ENCODE data around the gene ASB2. TPM values are rescaled to one million over a fixed set of nuclear protein-coding genes. Genes with fewer than 3 reads are reported as not detected.

The ASB2 gene
- total RNA-seq, 1 donor from 2014 or later: 1.2 TPM

DNA sequence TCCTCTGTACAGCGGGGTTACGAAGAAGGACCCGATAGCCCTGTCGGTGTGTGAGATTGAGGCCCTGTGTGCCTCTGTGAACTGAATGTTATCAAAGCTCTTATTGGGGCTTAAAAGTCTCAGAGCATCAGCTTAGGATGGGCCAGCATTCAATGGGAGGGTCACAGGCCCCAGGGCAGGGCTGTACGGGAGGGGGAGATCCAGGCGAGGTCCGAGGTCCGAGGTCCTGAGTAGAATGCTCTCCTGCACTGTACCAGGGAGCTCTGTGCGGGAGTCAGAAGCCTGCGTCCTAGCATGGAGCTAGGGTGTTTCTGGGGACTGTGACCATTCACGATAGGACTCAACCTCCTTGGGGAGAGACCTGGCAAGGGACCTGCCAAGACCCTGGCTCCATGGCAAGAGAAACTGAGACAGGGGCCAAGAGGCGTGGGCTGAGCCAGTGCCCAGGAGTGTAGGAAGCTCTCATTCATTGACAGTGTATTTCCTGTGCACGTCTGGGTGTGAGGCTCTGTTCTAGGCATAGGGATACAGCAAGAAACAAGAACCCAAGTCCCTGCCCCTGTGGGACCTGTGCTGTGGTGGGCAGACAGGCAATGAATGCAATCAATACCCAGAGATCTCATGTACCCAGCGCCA, 61.2 kb downstream of the ASB2 start:
- Mint-ChIP-seq H3K27me3 (ENCODE audit: low read depth) (peaks cover 8% of the 10 kb centered on the region), H3K27ac (no peak overlapping the region), H3K4me1 (no peaks in the 10 kb centered on the region)

GRCh38 chr14:93914278-93914677, 62.1 kb downstream of the ASB2 start:
- no peak overlapping the region for H3K27ac Mint-ChIP-seq
- no peaks in the 10 kb centered on the region for H3K4me1 Mint-ChIP-seq
- no peaks in the 10 kb centered on the region for H3K36me3 Mint-ChIP-seq
- H3K9me3 Mint-ChIP-seq: no peaks in the 10 kb centered on the region
- H3K4me3 Mint-ChIP-seq: no peak overlapping the region
- TF ChIP-seq, protein P1, sequence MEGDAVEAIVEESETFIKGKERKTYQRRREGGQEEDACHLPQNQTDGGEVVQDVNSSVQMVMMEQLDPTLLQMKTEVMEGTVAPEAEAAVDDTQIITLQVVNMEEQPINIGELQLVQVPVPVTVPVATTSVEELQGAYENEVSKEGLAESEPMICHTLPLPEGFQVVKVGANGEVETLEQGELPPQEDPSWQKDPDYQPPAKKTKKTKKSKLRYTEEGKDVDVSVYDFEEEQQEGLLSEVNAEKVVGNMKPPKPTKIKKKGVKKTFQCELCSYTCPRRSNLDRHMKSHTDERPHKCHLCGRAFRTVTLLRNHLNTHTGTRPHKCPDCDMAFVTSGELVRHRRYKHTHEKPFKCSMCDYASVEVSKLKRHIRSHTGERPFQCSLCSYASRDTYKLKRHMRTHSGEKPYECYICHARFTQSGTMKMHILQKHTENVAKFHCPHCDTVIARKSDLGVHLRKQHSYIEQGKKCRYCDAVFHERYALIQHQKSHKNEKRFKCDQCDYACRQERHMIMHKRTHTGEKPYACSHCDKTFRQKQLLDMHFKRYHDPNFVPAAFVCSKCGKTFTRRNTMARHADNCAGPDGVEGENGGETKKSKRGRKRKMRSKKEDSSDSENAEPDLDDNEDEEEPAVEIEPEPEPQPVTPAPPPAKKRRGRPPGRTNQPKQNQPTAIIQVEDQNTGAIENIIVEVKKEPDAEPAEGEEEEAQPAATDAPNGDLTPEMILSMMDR (IDR thresholded peaks at IDR 0.05; ENCODE audit: unreplicated experiment): no peak
- peaks cover 6% of the 10 kb centered on the region for H3K27me3 Mint-ChIP-seq (ENCODE audit: low read depth)
- DNase-seq (ENCODE audit: low spot score in 2 of 2, unreplicated experiment in 2 of 2): no peak

More for the DNA sequence above, 61.2 kb downstream of the ASB2 start:
- peaks cover 3% of the 10 kb centered on the region for H3K9me3 Mint-ChIP-seq
- no peak for DNase-seq (ENCODE audit: low spot score in 2 of 2, unreplicated experiment in 2 of 2)
- no peak overlapping the region for H3K4me3 Mint-ChIP-seq
- no peaks in the 10 kb centered on the region for H3K36me3 Mint-ChIP-seq
- TF ChIP-seq, protein P1 (IDR thresholded peaks at IDR 0.05; ENCODE audit: unreplicated experiment): no peak

GRCh38 chr14:93912782-93913181, 63.6 kb downstream of the ASB2 start:
- TF ChIP-seq, protein P1 (IDR thresholded peaks at IDR 0.05; ENCODE audit: unreplicated experiment): no peak
- DNase-seq (ENCODE audit: low spot score in 2 of 2, unreplicated experiment in 2 of 2): no peak
- H3K9me3 Mint-ChIP-seq: no peaks in the 10 kb centered on the region
- H3K4me3 Mint-ChIP-seq: no peak overlapping the region
- H3K27ac Mint-ChIP-seq: no peak overlapping the region
- peaks cover 5% of the 10 kb centered on the region for H3K27me3 Mint-ChIP-seq (ENCODE audit: low read depth)
- H3K4me1 Mint-ChIP-seq: no peaks in the 10 kb centered on the region
- H3K36me3 Mint-ChIP-seq: no peaks in the 10 kb centered on the region

GRCh38 chr14:93911975-93912615, 64.3 kb downstream of the ASB2 start:
- H3K4me1 Mint-ChIP-seq: no peaks in the 10 kb centered on the region

DNA sequence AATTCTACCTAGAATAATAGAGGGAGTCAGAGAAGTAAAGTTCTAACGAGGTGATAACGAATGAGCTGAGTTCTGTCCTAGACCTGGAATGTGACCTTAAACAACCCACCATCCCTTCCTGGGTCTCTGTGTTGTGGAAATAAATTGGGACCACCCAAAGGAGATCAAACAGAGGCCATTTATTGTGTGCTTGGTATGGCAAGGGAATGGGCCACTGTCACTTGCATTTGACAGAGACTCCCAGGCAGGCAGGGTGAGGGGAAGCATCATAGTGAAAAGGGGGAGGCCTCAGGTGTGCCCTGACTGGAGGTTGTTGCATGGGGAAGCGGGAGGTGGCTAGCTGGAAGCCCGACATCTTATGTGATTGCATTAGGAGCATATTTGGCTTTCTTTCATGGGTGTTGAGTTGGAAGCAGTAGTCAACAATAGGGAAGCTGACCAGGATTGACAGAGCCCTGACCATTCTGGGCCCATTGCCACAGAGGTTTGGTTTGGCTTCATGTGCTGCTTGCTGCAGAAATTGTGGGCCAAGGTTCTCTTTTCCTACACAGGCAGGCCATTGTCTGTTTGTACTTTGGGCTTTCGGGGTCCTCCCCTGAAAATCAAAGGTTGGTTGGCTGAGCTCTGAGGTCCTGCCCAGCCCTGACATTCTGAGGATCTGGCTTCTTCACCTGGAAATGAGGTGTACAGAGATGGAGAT, 66.8 kb downstream of the ASB2 start:
- no peak overlapping the region for H3K4me3 Mint-ChIP-seq
- DNase-seq (ENCODE audit: low spot score in 2 of 2, unreplicated experiment in 2 of 2): no peak
- no peaks in the 10 kb centered on the region for H3K4me1 Mint-ChIP-seq
- TF ChIP-seq, protein P1 (IDR thresholded peaks at IDR 0.05; ENCODE audit: unreplicated experiment): no peak
- H3K9me3 Mint-ChIP-seq: no peaks in the 10 kb centered on the region
- H3K36me3 Mint-ChIP-seq: no peaks in the 10 kb centered on the region
- H3K27me3 Mint-ChIP-seq (ENCODE audit: low read depth): peaks cover 4% of the 10 kb centered on the region
- no peak overlapping the region for H3K27ac Mint-ChIP-seq

More at GRCh38 chr14:93911975-93912615, 64.3 kb downstream of the ASB2 start:
- no peaks in the 10 kb centered on the region for H3K9me3 Mint-ChIP-seq
- no peak overlapping the region for H3K4me3 Mint-ChIP-seq
- no peak overlapping the region for H3K27ac Mint-ChIP-seq
- H3K27me3 Mint-ChIP-seq (ENCODE audit: low read depth): peaks cover 5% of the 10 kb centered on the region
- TF ChIP-seq, protein P1 (IDR thresholded peaks at IDR 0.05; ENCODE audit: unreplicated experiment): no peak
- DNase-seq (ENCODE audit: low spot score in 2 of 2, unreplicated experiment in 2 of 2): no peak
- no peaks in the 10 kb centered on the region for H3K36me3 Mint-ChIP-seq
